GM23338 (cell line): ENCODE data around the gene KCTD1. TPM values are rescaled to one million over a fixed set of nuclear protein-coding genes. Genes with fewer than 3 reads are reported as not detected.

Source experiments
- ATAC-seq: fragments of 200-7000 bp; cut with Tn5 transposase; 3 replicates; pipeline ENCODE4 v1.9.1; 2020
- DNase-seq: peaks from one replicate; pipeline ENCODE4 v3.0.0-alpha.2; 2015; ENCODE audit warnings: low spot score
- H2AFZ ChIP-seq: fragments of 200-600 bp; sonication (generic); 2 replicates; pipeline ENCODE4 v1.8.0; 2016; ENCODE audit warnings: antibody characterized with exemption, mild to moderate bottlenecking, moderate library complexity
- H3F3A ChIP-seq: fragments of 200-600 bp; sonication (generic); replicated peaks from 2 replicates; pipeline ENCODE4 v1.8.0; 2017; ENCODE audit warnings: antibody characterized with exemption, mixed run types, low read depth
- H3K27ac ChIP-seq: fragments of 200-600 bp; sonication (generic); 2 replicates; pipeline ENCODE4 v1.6.1; 2016; ENCODE audit warnings: low read depth
- H3K27me3 ChIP-seq: fragments of 200-600 bp; sonication (generic); 2 replicates; pipeline ENCODE4 v1.8.0; 2016; ENCODE audit warnings: mild to moderate bottlenecking, mixed run types, moderate library complexity; ENCODE audit not compliant: insufficient read depth
- H3K36me3 ChIP-seq: fragments of 200-600 bp; sonication (generic); 2 replicates; pipeline ENCODE4 v1.8.0; 2016; ENCODE audit warnings: mild to moderate bottlenecking; ENCODE audit not compliant: insufficient read depth
- H3K4me1 ChIP-seq: fragments of 200-600 bp; sonication (generic); 2 replicates; pipeline ENCODE4 v1.8.0; 2016; ENCODE audit warnings: mild to moderate bottlenecking, moderate library complexity; ENCODE audit not compliant: insufficient read depth
- H3K4me2 ChIP-seq: fragments of 200-600 bp; sonication (generic); 2 replicates; pipeline ENCODE4 v1.7.1; 2017; ENCODE audit warnings: mixed run types
- H3K4me3 ChIP-seq: fragments of 200-600 bp; sonication (generic); 2 replicates; pipeline ENCODE4 v1.6.1; 2016; ENCODE audit warnings: mixed run types
- H3K79me2 ChIP-seq: fragments of 200-600 bp; sonication (generic); replicated peaks from 2 replicates; pipeline ENCODE4 v1.8.0; 2017; ENCODE audit warnings: mild to moderate bottlenecking; ENCODE audit not compliant: insufficient read depth
- H3K9me2 ChIP-seq: fragments of 200-600 bp; sonication (generic); 2 replicates; pipeline ENCODE4 v1.8.0; 2017; ENCODE audit not compliant: insufficient read depth
- H4K20me1 ChIP-seq: fragments of 200-600 bp; sonication (generic); replicated peaks from 2 replicates; pipeline ENCODE4 v1.8.0; 2017; ENCODE audit warnings: mild to moderate bottlenecking; ENCODE audit not compliant: insufficient read depth
- H3K27ac Mint-ChIP-seq: 2 replicates; pipeline ENCODE4 v1.8.0; 2020; ENCODE audit warnings: inconsistent platforms, mild to moderate bottlenecking, moderate library complexity, mixed read lengths
- H3K27me3 Mint-ChIP-seq: 3 replicates; pipeline ENCODE4 v1.8.0; 2022; ENCODE audit warnings: low read depth, mild to moderate bottlenecking, moderate library complexity, mixed read lengths, inconsistent platforms; ENCODE audit not compliant: insufficient read depth, poor library complexity
- H3K36me3 Mint-ChIP-seq: 3 replicates; pipeline ENCODE4 v1.8.0; 2021; ENCODE audit warnings: low read depth, mild to moderate bottlenecking, inconsistent platforms, moderate library complexity, mixed read lengths
- H3K4me1 Mint-ChIP-seq: 3 replicates; pipeline ENCODE4 v1.8.0; 2020; ENCODE audit warnings: mild to moderate bottlenecking, inconsistent platforms, mixed read lengths
- H3K4me3 Mint-ChIP-seq: 3 replicates; pipeline ENCODE4 v1.8.0; 2021; ENCODE audit warnings: moderate library complexity, mild to moderate bottlenecking, inconsistent platforms, mixed read lengths
- H3K9me3 Mint-ChIP-seq: 3 replicates; pipeline ENCODE4 v1.8.0; 2020; ENCODE audit warnings: moderate library complexity, mild to moderate bottlenecking, inconsistent platforms, mixed read lengths
- CREB1 ChIP-seq: fragments of 250-450 bp; sonication (Bioruptor Pico); IDR thresholded peaks from 2 replicates; pipeline ENCODE4 v1.5.0; 2020; ENCODE audit warnings: low read depth, mild to moderate bottlenecking, moderate library complexity
- CTCF ChIP-seq, 2 experiments: fragments of 200-600 bp in 1 of 2; sonication (generic) in 1 of 2; conservative IDR thresholded peaks; 2 replicates each; pipeline versions ENCODE4 v1.5.1 to v1.6.1; 2016 to 2017; ENCODE audit warnings: antibody characterized with exemption in 2 of 2, low read depth in 2 of 2, mild to moderate bottlenecking in 2 of 2, moderate library complexity in 1 of 2
- ETS1 ChIP-seq: IDR thresholded peaks from 2 replicates; pipeline ENCODE4 v1.6.1; 2016; ENCODE audit warnings: antibody characterized with exemption
- EZH2 ChIP-seq: fragments of 200-600 bp; sonication (generic); IDR thresholded peaks from one replicate; pipeline ENCODE4 v1.8.0; 2017; ENCODE audit warnings: antibody characterized with exemption, mild to moderate bottlenecking, low read depth; ENCODE audit not compliant: unreplicated experiment
- EZH2phosphoT487 ChIP-seq: fragments of 200-600 bp; sonication (generic); IDR thresholded peaks from one replicate; pipeline ENCODE4 v1.8.1; 2018; ENCODE audit warnings: antibody characterized with exemption; ENCODE audit not compliant: unreplicated experiment
- JUNB ChIP-seq: IDR thresholded peaks from one replicate; pipeline ENCODE4 v1.6.1; 2016; ENCODE audit warnings: antibody characterized with exemption; ENCODE audit not compliant: unreplicated experiment
- NANOG ChIP-seq: IDR thresholded peaks from 2 replicates; pipeline ENCODE4 v1.6.1; 2016; ENCODE audit warnings: antibody characterized with exemption, borderline replicate concordance
- POLR2AphosphoS5 ChIP-seq: IDR thresholded peaks from 2 replicates; pipeline ENCODE4 v1.6.1; 2016; ENCODE audit warnings: antibody characterized with exemption, low read depth
- REST ChIP-seq: IDR thresholded peaks from one replicate; pipeline ENCODE4 v1.6.1; 2018; ENCODE audit warnings: antibody characterized with exemption; ENCODE audit not compliant: unreplicated experiment
- STAT1 ChIP-seq: IDR thresholded peaks from one replicate; pipeline ENCODE4 v1.6.1; 2016; ENCODE audit warnings: antibody characterized with exemption; ENCODE audit not compliant: unreplicated experiment
- ZNF114 ChIP-seq: fragments of 250-450 bp; sonication (Bioruptor Pico); IDR thresholded peaks from 2 replicates; pipeline ENCODE4 v1.5.0; 2020; ENCODE audit warnings: mild to moderate bottlenecking, moderate library complexity
- ZNF331 ChIP-seq: fragments of 250-450 bp; sonication (Bioruptor Pico); IDR thresholded peaks from 2 replicates; pipeline ENCODE4 v1.5.0; 2020; ENCODE audit warnings: low read depth, mild to moderate bottlenecking, moderate library complexity
- ZNF462 ChIP-seq: fragments of 250-450 bp; sonication (Bioruptor Pico); IDR thresholded peaks from 2 replicates; pipeline ENCODE4 v1.5.0; 2020; ENCODE audit warnings: mild to moderate bottlenecking, moderate library complexity
- polyA plus RNA-seq: library from polyadenylated mRNA; unstranded; fragments of >200 nt; fragmentation: Nextera tagmentation; extraction: Ambion mirVana; gene quantifications from 2 replicates; pipeline ENCODE4 v1.2.1, GENCODE V29; 2016
- total RNA-seq: library from RNA; depleted of rRNA; stranded (reverse); fragments of >200 nt; shearing (Covaris generic); gene quantifications from 2 replicates; pipeline ENCODE4 v1.2.3, GENCODE V29; 2014

Gene KCTD1
- total and polyA plus RNA-seq, 2 experiments from 2014 or later, result 7.1 to 20.5 TPM

GRCh38 chr18:26459884-26460283 lies 88.5 kb downstream of the KCTD1 start:
- no peak overlapping the region for H3K27ac Mint-ChIP-seq
- H3K36me3 ChIP-seq, result no peaks in the 10 kb centered on the region
- H3F3A ChIP-seq, result no peaks in the 10 kb centered on the region
- H2AFZ ChIP-seq, result no peak overlapping the region
- no peak for TF ChIP-seq ZNF462
- no peak for TF ChIP-seq NANOG
- TF ChIP-seq ZNF331 (CRISPR knock-in tag), result no peak
- no peak for TF ChIP-seq EZH2phosphoT487
- no peak for TF ChIP-seq STAT1
- TF ChIP-seq CREB1 (CRISPR knock-in tag), result no peak
- TF ChIP-seq POLR2AphosphoS5, result no peak
- TF ChIP-seq ETS1, result no peak
- TF ChIP-seq ZNF114 (CRISPR knock-in tag), result no peak
- TF ChIP-seq REST, result no peak
- TF ChIP-seq CTCF (conservative IDR thresholded peaks at IDR 0.05; ENCODE audit: low read depth in 2 of 2), result no peak
- no peak for TF ChIP-seq JUNB
- TF ChIP-seq EZH2, result no peak
- H3K4me1 ChIP-seq, result peaks cover 16% of the 10 kb centered on the region
- H3K36me3 Mint-ChIP-seq, result peaks cover 5% of the 10 kb centered on the region; the same call in 1 of the 3 replicates
- H3K9me2 ChIP-seq, result no peaks in the 10 kb centered on the region
- H3K27me3 Mint-ChIP-seq, result peaks cover 14% of the 10 kb centered on the region
- no peak overlapping the region for H3K4me3 Mint-ChIP-seq
- no peaks in the 10 kb centered on the region for H4K20me1 ChIP-seq
- H3K4me2 ChIP-seq, result no peak overlapping the region
- no peak for ATAC-seq
- no peaks in the 10 kb centered on the region for H3K27me3 ChIP-seq
- no peaks in the 10 kb centered on the region for H3K79me2 ChIP-seq
- H3K27ac ChIP-seq, result no peak overlapping the region
- H3K9me3 Mint-ChIP-seq, result no peaks in the 10 kb centered on the region
- DNase-seq, result no peak
- no peak overlapping the region for H3K4me3 ChIP-seq
- peaks cover 24% of the 10 kb centered on the region for H3K4me1 Mint-ChIP-seq
